Ishikawa (cell line): Measurements from ENCODE around the gene MT1M.

Experiments used
- CEBPB ChIP-seq: IDR thresholded peaks from 2 replicates; pipeline ENCODE4 v1.6.1; 2012
- CREB1 ChIP-seq: IDR thresholded peaks from 2 replicates; pipeline ENCODE4 v1.6.1; 2012; ENCODE audit warnings: low read depth
- EGR1 ChIP-seq: IDR thresholded peaks from 2 replicates; pipeline ENCODE4 v1.6.1; 2012
- EP300 ChIP-seq: IDR thresholded peaks from 2 replicates; pipeline ENCODE4 v1.6.1; 2012; ENCODE audit warnings: borderline replicate concordance
- FOXM1 ChIP-seq: IDR thresholded peaks from 2 replicates; pipeline ENCODE4 v1.6.1; 2012; ENCODE audit warnings: low read depth, borderline replicate concordance
- NFIC ChIP-seq: IDR thresholded peaks from 2 replicates; pipeline ENCODE4 v1.6.1; 2012
- RAD21 ChIP-seq: IDR thresholded peaks from 2 replicates; pipeline ENCODE4 v1.6.1; 2012; ENCODE audit warnings: low read depth
- REST ChIP-seq: IDR thresholded peaks from 2 replicates; pipeline ENCODE4 v1.6.1; 2012; ENCODE audit warnings: low read depth, mild to moderate bottlenecking
- TAF1 ChIP-seq: IDR thresholded peaks from 2 replicates; pipeline ENCODE4 v1.6.1; 2012; ENCODE audit warnings: low read depth, mild to moderate bottlenecking
- TCF12 ChIP-seq: IDR thresholded peaks from 2 replicates; pipeline ENCODE4 v1.6.1; 2012; ENCODE audit warnings: low read depth
- TEAD4 ChIP-seq: IDR thresholded peaks from 2 replicates; pipeline ENCODE4 v1.6.1; 2012
- USF1 ChIP-seq: IDR thresholded peaks from 2 replicates; pipeline ENCODE4 v1.6.1; 2012
- YY1 ChIP-seq: IDR thresholded peaks from 2 replicates; pipeline ENCODE4 v1.6.1; 2012; ENCODE audit warnings: low read depth
- TF ChIP-seq, protein P1 (sequence below): IDR thresholded peaks from 2 replicates; pipeline ENCODE4 v1.6.1; 2012

DNA sequence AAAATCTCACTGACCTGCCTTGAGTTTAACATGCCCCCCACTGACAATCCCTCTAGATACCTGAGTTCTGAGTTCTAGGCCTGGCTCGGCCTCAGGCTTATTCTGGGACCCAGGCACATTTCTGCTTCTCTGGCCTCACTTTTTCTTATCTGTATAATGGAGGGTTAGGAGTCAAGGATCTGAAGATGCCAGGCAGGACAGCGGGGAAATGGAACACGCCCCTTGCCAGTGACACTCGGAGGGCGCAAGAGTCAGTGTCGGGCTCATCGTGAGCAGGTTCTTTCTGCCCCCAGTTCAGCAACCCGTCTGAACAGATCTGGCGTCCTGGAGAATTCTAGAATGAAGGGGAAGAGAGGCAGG lies 43.7 kb upstream of the MT1M start:
- TF ChIP-seq, protein P1, sequence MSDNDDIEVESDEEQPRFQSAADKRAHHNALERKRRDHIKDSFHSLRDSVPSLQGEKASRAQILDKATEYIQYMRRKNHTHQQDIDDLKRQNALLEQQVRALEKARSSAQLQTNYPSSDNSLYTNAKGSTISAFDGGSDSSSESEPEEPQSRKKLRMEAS, result no peak
- TF ChIP-seq EP300, result no peak
- TF ChIP-seq YY1, result no peak
- TF ChIP-seq TAF1, result no peak
- TF ChIP-seq USF1, result no peak
- TF ChIP-seq RAD21, result no peak
- TF ChIP-seq FOXM1, result no peak
- no peak for TF ChIP-seq CEBPB
- TF ChIP-seq CREB1, result no peak
- no peak for TF ChIP-seq TEAD4
- no peak for TF ChIP-seq REST
- TF ChIP-seq EGR1, result no peak
- no peak for TF ChIP-seq NFIC
- TF ChIP-seq TCF12, result no peak
